Activated naive CD4-positive, alpha-beta T cell treated with anti-CD3 and anti-CD28 coated beads for 36 hours (primary cell): ENCODE data around the gene SLC35A4. TPM values are rescaled to one million over a fixed set of nuclear protein-coding genes. Genes with fewer than 3 reads are reported as not detected.

ENCODE experiments used
- CTCF ChIA-PET: fragments of 350-600 bp; sonication (Branson Sonifier 250); formaldehyde crosslinking; loops from one replicate; lab custom pipeline; 2021; ENCODE audit warnings: antibody characterized with exemption; lab: Charles Lee
- DNase-seq: peaks from one replicate; pipeline ENCODE4 v3.0.0-alpha.2; 2020
- H3K27ac Mint-ChIP-seq: one replicate; pipeline ENCODE4 v1.8.0; 2021; ENCODE audit warnings: mild to moderate bottlenecking, mixed read lengths
- H3K27me3 Mint-ChIP-seq: one replicate; pipeline ENCODE4 v1.8.0; 2021; ENCODE audit warnings: low read depth, mixed read lengths
- H3K36me3 Mint-ChIP-seq: one replicate; pipeline ENCODE4 v1.8.0; 2021; ENCODE audit warnings: low read depth, mixed read lengths
- H3K4me1 Mint-ChIP-seq: one replicate; pipeline ENCODE4 v1.8.0; 2021; ENCODE audit warnings: low read depth, mixed read lengths
- H3K4me3 Mint-ChIP-seq: one replicate; pipeline ENCODE4 v1.8.0; 2021; ENCODE audit warnings: mild to moderate bottlenecking, moderate library complexity, mixed read lengths
- H3K9me3 Mint-ChIP-seq: one replicate; pipeline ENCODE4 v1.8.0; 2021; ENCODE audit warnings: mixed read lengths
- intact Hi-C: fragments of 100-400 bp; cut with micrococcal nuclease; formaldehyde crosslinking; loops from one replicate; pipeline ENCODE4 v1.15.1; 2023
- total RNA-seq, 2 experiments: library from RNA; stranded (reverse); gene quantifications; one replicate each; pipeline ENCODE4 v1.2.3, GENCODE V29; 2021

SLC35A4 gene, protein sequence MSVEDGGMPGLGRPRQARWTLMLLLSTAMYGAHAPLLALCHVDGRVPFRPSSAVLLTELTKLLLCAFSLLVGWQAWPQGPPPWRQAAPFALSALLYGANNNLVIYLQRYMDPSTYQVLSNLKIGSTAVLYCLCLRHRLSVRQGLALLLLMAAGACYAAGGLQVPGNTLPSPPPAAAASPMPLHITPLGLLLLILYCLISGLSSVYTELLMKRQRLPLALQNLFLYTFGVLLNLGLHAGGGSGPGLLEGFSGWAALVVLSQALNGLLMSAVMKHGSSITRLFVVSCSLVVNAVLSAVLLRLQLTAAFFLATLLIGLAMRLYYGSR
- total RNA-seq = 10 to 100 TPM; 57.1 to 60.1 TPM

DNA sequence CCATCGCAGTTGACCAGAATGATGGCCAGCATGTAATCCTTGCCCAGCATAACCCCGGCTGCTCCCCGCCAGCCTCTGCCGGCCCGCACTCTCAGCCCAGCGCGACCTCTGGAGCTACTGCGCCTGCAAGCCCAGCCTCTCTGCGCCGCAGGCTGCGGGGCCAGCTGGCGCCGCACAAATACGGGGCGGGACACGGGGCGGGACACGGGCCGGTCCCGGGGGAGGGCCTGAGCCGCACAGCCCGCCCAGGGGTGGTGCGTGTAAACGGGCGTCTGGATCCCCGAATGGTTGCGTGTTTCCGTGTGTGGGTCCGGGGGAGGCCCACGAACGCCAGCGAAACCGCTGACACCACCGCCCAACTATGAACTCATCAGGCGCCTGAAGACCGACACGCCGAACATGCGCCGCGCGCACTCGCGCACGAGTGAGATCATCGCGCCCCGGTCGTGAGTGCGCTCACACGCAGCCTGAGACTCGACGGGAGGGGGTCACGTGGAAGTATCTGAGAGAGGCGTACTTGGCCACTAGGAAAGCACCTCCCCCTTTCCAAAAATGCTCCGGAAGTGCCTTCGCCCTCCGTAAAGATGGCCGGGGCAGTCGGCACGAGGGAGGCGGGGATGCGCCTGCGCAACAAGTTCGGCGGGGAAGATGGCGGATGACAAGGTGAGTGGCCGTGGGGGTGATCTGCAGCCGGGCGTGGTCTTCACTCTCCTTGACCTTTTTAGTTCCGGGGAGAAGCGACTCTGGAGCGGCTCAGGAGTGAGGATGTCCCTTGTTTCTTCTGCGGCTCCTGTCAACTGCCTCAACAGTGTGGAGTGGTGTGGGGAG is at the start of gene SLC35A4, which contains the start of gene APBB3:
Gene SLC35A4, plus strand, starts transcription at position 633 of the 828 bp plus-strand sequence. CDS start 2,342 bp downstream, outside the sequence.
Gene APBB3, minus strand, starts transcription at position 403 of the 828 bp plus-strand sequence. Its CDS starts 353 bp downstream, at position 50.
- CTCF ChIA-PET = interaction anchor here (0.6 to 1.5 kb wide), 4 partner anchors 10 to 305 kb away, joined by 3 to 4 read pairs (median 3); partner anchors contain the start of gene CD14
- DNase-seq = peak; percentile 97
- Mint-ChIP-seq H3K27me3 (no peaks in the 10 kb centered on the region), H3K27ac (peak within 1 kb of the TSS; percentile 93), H3K4me1 (peaks cover 53% of the 10 kb centered on the region), H3K4me3 (peak within 1 kb of the TSS; percentile 96), H3K9me3 (no peaks in the 10 kb centered on the region), H3K36me3 (peaks cover 25% of the 10 kb centered on the region)
- intact Hi-C loops = loop anchor here (1.0 to 5.0 kb wide), 11 partner anchors 8 to 1053 kb away; partner anchors contain the start of genes ANKHD1, CYSTM1, DIAPH1 and EIF4EBP3

- H3K36me3 Mint-ChIP-seq = peaks cover 23% of the 10 kb centered on the region
- H3K27ac Mint-ChIP-seq = no peak overlapping the region
- CTCF ChIA-PET = no interaction called here
- intact Hi-C loops = no loop called here
- H3K4me1 Mint-ChIP-seq = no peaks in the 10 kb centered on the region
- no peak for DNase-seq
- no peaks in the 10 kb centered on the region for H3K27me3 Mint-ChIP-seq
- no peak overlapping the region for H3K4me3 Mint-ChIP-seq
- H3K9me3 Mint-ChIP-seq = no peaks in the 10 kb centered on the region
Measured at GRCh38 chr5:140524003-140524402, 40.6 kb upstream of the SLC35A4 start.

DNA sequence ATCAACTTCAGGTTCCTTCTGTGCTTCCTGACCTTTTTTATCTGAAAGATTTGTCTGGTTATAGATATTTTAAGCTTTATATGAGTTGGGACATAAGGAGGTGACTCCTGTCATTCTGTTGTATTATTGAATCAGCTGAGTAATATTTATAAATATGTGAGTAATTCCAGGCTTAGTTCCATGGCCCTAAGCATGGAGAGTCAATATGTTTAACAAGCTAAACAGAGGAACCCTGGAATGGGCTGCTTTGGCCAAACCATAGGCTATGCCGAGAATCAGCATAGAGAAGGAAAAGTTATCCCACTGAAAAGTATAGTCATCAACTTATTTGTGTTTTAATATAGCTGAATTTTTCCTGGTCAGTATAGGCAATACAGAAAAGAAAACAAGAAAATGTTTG is 24.4 kb upstream of the SLC35A4 start:
- CTCF ChIA-PET = interaction anchor here (0.8 to 1.3 kb wide), 4 partner anchors 11 to 204 kb away, joined by 3 to 6 read pairs (median 3); no protein-coding TSS in a partner anchor
- Mint-ChIP-seq H3K9me3 (no peaks in the 10 kb centered on the region), H3K27me3 (no peaks in the 10 kb centered on the region), H3K4me1 (peaks cover 1% of the 10 kb centered on the region), H3K4me3 (no peak overlapping the region), H3K36me3 (peaks cover 24% of the 10 kb centered on the region), H3K27ac (no peak overlapping the region)
- intact Hi-C loops = no loop called here
- no peak for DNase-seq

DNA sequence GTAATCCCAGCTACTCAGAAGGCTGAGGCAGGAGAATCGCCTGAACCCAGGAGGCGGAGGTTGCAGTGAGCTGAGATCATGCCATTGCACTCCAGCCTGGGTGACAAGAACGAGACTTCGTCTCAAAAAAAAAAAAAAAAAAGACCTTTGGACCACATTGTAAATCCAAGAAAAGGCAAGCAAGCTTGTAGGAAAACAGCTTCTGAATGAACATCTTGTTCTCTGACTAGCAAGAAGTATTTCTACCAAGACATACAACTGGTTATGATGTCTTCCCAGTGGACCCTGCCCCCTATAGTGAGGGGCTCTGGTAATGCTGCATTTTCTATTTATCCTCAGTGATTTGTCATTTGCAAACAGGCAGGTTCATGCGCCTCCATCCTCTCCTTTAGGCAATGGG is 21.7 kb upstream of the SLC35A4 start:
- no peak overlapping the region for H3K27ac Mint-ChIP-seq
- peaks cover 21% of the 10 kb centered on the region for H3K36me3 Mint-ChIP-seq
- H3K9me3 Mint-ChIP-seq = no peaks in the 10 kb centered on the region
- H3K4me3 Mint-ChIP-seq = no peak overlapping the region
- H3K4me1 Mint-ChIP-seq = peaks cover 2% of the 10 kb centered on the region
- H3K27me3 Mint-ChIP-seq = no peaks in the 10 kb centered on the region
- intact Hi-C loops = no loop called here
- CTCF ChIA-PET = no interaction called here
- no peak for DNase-seq

GRCh38 chr5:140544986-140545385 is 19.6 kb upstream of the SLC35A4 start:
- no peaks in the 10 kb centered on the region for H3K9me3 Mint-ChIP-seq
- peaks cover 20% of the 10 kb centered on the region for H3K4me1 Mint-ChIP-seq
- DNase-seq = no peak
- peak overlapping the region; percentile 6 for H3K27ac Mint-ChIP-seq
- H3K36me3 Mint-ChIP-seq = peaks cover 32% of the 10 kb centered on the region
- H3K27me3 Mint-ChIP-seq = no peaks in the 10 kb centered on the region
- CTCF ChIA-PET = no interaction called here
- H3K4me3 Mint-ChIP-seq = no peak overlapping the region
- intact Hi-C loops = no loop called here

DNA sequence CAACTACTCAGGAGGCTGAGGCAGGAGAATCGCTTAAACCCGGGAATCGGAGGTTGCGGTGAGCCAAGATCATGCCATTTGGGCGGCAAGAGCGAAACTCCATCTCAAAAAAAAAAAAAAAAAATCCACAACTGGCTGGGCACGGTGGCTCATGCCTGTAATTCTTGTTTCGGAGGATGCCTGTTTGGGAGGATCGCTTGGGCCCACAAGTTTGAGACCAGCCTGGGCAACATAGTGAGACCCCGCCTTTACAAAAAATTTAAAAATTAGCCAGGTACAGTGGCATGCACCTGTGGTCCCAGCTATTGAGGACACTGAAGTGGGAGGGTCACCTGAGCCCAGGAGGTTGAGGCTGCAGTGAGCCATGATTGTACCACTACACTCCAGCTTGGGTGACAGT is 19.0 kb upstream of the SLC35A4 start:
- Mint-ChIP-seq H3K27ac (no peak overlapping the region), H3K4me1 (peaks cover 25% of the 10 kb centered on the region), H3K36me3 (peaks cover 35% of the 10 kb centered on the region), H3K27me3 (no peaks in the 10 kb centered on the region), H3K4me3 (no peak overlapping the region), H3K9me3 (no peaks in the 10 kb centered on the region)
- intact Hi-C loops = no loop called here
- CTCF ChIA-PET = interaction anchor here (0.7 kb wide), 1 partner anchor 15 kb away, joined by 3 read pairs; no protein-coding TSS in a partner anchor
- DNase-seq = no peak

DNA sequence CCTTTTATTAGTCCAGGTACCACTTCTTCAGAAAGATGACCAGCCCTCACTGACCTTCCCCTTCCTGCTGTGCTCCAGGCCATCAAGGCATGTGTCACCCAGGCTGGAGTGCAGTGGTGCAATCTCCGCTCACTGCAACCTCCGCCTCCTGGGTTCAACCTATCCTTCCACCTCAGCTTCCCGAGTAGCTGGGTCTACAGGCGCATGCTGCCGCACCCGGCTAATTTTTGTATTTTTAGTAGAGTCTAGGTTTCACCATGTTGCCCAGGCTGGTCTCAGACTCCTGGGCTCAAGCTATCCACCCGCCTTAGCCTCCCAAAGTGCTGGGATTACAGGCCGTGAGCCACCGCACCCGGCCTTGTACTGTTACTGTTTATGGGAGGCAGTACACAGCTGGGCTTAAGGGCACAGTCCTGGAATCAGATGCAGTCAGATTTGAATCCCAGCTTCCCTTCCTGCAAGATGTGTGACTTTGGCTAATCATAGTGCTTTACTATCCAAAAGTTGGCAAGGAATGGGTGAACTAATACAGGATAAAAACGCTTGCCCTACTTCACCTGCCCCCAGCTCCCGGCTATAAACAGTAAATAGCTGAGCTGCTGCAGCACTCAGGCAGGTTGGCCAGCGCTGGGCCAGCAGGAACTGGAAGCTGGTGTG is 17.6 kb upstream of the SLC35A4 start:
- DNase-seq = no peak
- Mint-ChIP-seq H3K4me1 (peaks cover 38% of the 10 kb centered on the region), H3K27me3 (no peaks in the 10 kb centered on the region), H3K4me3 (peak overlapping the region; percentile 87), H3K36me3 (peaks cover 35% of the 10 kb centered on the region), H3K27ac (peak overlapping the region; percentile 94), H3K9me3 (no peaks in the 10 kb centered on the region)
- CTCF ChIA-PET = interaction anchor here (0.8 to 3.2 kb wide), 9 partner anchors 8 to 92 kb away, joined by 3 to 18 read pairs (median 4); partner anchors contain the start of gene SRA1
- intact Hi-C loops = loop anchor here (1.0 kb wide), 5 partner anchors 10 to 146 kb away; partner anchors contain the start of genes ANKHD1, APBB3, SLC35A4 and SRA1

DNA sequence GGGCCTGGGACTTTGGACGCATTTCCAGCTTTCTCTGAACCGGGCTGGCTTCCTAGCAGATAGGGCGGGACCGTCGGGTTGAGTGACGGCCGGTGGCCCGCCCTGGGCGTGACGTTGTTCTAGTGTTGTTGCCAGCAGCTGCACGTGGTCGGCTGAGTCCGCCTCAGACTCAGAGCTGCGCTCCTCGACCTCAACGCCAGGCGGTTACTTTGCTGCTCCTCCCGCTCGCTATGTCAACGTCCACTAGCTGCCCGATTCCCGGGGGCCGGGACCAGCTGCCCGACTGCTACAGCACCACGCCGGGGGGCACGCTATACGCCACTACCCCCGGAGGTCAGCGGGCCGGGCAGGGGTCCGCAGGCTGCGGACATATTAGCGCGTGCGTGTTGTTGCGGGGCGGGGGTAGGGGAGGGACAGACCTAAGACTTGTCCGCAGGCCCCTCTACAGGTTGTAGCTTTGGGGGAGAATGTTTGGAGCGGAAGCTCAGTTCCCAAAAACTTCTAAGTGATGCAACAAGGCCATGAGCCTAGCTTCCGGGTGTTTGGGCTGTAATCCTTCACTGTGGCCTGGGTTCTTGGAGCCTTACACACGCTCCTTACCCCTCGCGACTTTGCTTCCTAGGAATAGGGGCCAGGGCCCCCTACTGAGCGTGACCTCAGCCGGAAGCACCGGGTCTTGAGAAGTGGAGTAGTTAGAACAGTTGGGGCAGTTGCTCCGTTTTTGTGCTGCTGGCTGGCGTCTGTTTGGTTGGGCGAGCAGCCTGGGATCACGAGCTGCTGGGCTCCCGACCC is 16.9 kb upstream of the SLC35A4 start, which contains the start of gene EIF4EBP3:
Gene EIF4EBP3, plus strand, starts transcription at position 155 of the 792 bp plus-strand sequence. Its CDS starts 76 bp downstream, at position 231.
- intact Hi-C loops = loop anchor here (1.0 kb wide), 5 partner anchors 10 to 146 kb away; partner anchors contain the start of genes ANKHD1, APBB3, SLC35A4 and SRA1
- CTCF ChIA-PET = interaction anchor here (0.6 to 3.2 kb wide), 16 partner anchors 9 to 193 kb away, joined by 3 to 18 read pairs (median 3); partner anchors contain the start of genes ANKHD1 and SRA1
- Mint-ChIP-seq H3K27ac (peak within 1 kb of the TSS; percentile 94), H3K9me3 (no peaks in the 10 kb centered on the region), H3K4me3 (peak within 1 kb of the TSS; percentile 87), H3K36me3 (peaks cover 35% of the 10 kb centered on the region), H3K27me3 (no peaks in the 10 kb centered on the region), H3K4me1 (peaks cover 42% of the 10 kb centered on the region)
- peak; percentile 93 for DNase-seq

DNA sequence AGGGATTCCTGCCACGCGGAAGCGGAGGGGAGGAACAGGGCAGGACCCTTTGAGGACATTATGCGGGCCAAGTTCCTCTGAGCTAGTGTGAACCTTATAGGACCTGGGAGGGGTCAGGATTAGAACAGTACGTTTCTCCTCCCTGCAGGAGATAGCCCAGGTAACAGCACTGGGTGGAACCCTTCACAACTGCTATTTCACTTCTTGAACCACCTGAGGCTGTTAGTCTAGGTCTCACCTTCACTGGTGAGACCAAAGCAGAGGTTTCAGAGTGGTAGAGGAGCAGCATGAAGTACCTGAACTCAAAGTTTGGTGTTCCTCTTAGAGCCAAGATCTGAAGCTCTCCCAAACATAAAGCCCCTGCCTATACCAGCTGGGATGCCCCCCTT is 16.3 kb upstream of the SLC35A4 start:
- CTCF ChIA-PET = interaction anchor here (0.6 to 3.2 kb wide), 11 partner anchors 10 to 193 kb away, joined by 3 to 18 read pairs (median 3); partner anchors contain the start of genes ANKHD1 and SRA1
- DNase-seq = no peak
- intact Hi-C loops = no loop called here
- peaks cover 48% of the 10 kb centered on the region for H3K4me1 Mint-ChIP-seq
- H3K9me3 Mint-ChIP-seq = no peaks in the 10 kb centered on the region
- H3K4me3 Mint-ChIP-seq = peak overlapping the region; percentile 87
- peaks cover 41% of the 10 kb centered on the region for H3K36me3 Mint-ChIP-seq
- H3K27ac Mint-ChIP-seq = peak overlapping the region; percentile 94
- H3K27me3 Mint-ChIP-seq = no peaks in the 10 kb centered on the region

DNA sequence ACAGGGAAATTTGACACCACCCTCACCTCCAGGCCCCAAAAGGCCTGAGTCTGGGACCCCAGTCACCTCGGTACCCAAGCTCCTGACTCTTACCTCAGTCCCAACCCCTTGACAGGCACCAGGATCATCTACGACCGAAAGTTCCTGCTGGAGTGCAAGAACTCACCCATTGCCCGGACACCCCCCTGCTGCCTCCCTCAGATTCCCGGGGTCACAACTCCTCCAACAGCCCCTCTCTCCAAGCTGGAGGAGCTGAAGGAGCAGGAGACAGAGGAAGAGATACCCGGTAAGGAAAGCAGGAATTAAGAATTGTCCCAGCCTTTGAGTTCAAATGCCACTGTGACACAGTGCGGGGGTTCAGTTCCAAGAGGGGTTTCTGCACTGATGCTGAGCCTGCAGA is 15.8 kb upstream of the SLC35A4 start:
- Mint-ChIP-seq H3K27me3 (no peaks in the 10 kb centered on the region), H3K9me3 (no peaks in the 10 kb centered on the region), H3K36me3 (peaks cover 40% of the 10 kb centered on the region), H3K27ac (peak overlapping the region; percentile 94), H3K4me3 (peak overlapping the region; percentile 87), H3K4me1 (peaks cover 53% of the 10 kb centered on the region)
- intact Hi-C loops = no loop called here
- no peak for DNase-seq
- CTCF ChIA-PET = interaction anchor here (1.2 to 3.2 kb wide), 3 partner anchors 9 to 87 kb away, joined by 3 to 18 read pairs (median 17); partner anchors contain the start of gene SRA1
